Hematopoietic multipotent progenitor cell treated with erythropoietin and hydrocortisone succinate and interleukin-3 and kit ligand, for 15 days (in vitro differentiated cells): ENCODE results near the gene CYP27B1.
"Not testable (repeated sequence)": the region's sequence is repeated elsewhere in the genome, so short reads cannot be mapped to it uniquely, and the experiment has no call there.

ENCODE experiments used
- DNase-seq: peaks from one replicate; pipeline ENCODE4 v3.0.0-alpha.2; 2015; ENCODE audit warnings: low spot score

CYP27B1 gene

DNA sequence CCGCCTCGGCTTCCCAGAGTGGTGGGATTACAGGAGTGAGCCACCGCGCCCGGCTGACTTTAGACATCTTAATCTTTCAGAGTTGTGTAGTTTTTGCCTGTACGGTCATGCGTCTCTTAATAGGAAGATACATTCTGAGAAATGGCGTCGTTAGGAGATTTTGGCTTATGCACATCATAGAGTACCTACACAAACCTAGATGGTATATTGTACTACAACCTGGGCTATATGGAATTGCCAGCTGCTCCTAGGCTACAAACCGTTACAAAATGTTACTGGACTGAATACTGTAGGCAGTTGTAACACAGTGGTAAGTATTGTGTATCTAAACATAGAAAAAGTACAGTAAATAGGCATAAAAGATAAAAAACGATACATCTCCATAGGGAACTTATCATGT, 17.0 kb upstream of the CYP27B1 start:
- DNase-seq: no peak

DNA sequence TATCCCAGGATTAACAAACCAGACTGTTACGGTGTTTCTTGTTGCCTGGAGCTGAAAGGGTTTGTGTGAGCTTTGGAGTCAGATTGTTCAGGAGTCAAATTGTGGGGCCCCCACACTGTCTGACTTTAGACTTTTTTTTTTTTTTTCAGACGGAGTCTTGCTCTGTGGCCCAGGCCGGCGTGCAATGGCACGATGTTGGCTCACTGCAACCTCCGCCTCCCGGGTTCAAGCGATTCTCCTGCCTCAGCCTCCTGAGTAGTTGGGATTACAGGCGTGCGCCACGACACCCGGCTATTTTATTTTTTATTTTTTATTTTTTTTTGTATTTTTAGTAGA, 16.6 kb upstream of the CYP27B1 start:
- DNase-seq: no peak

DNA sequence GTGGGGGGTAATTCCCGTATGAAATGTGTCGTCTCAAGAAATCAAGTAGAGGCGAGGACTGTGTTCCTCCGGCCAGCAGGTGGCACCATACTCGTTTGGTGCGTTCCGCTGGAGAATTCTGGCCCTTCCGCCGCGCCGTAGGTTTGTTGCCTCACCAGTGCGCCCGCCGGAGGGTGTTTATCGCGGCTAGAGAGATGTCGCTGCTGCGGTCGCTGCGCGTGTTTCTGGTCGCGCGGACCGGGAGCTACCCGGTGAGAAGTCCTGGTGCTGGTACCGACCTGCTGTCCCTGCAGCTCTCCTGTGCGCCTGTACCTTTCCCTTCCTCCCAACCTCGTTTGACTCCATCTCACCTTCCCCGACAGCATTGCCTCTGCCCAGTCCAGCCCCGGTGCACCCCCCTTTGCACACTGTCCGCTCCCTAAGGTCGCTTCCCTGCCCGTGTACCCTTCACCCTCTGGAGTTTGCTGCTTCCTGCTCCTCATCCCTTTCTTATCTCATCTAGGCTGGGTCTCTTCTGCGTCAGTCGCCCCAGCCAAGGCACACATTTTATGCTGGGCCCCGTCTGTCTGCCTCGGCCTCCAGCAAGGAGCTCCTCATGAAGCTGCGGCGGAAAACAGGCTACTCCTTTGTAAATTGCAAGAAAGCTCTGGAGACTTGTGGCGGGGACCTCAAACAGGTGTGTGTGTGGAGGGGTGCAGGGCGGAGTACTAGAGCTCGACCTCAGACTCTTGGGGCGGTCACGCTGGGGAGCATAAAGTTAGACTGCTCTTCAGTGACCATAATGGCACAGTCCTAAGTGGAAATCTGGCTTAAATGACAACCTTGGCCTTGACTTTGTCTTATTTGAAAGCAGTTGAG, 16.0 kb upstream of the CYP27B1 start, which contains the start of gene TSFM:
Gene TSFM, plus strand, starts transcription at position 180 of the 858 bp plus-strand sequence. Its CDS starts 15 bp downstream, at position 195.
- DNase-seq: peak; percentile 96

DNA sequence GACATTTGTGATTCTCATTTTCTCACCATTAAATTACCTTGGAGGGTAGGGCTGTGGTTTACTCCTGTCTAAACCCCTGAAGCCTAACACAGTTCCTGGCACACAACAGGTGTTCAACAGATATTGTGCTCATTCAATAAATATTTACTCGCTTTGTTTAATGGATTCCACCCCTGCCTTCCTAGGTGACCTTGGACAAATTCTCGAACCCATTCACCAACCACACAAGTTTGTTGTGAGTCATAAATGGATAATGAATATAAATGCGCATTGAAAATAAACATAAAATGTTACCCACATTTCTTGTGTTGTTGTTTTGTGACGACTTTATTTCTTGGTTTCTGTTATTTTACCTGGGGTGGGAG, 15.3 kb upstream of the CYP27B1 start:
- DNase-seq: no peak

DNA sequence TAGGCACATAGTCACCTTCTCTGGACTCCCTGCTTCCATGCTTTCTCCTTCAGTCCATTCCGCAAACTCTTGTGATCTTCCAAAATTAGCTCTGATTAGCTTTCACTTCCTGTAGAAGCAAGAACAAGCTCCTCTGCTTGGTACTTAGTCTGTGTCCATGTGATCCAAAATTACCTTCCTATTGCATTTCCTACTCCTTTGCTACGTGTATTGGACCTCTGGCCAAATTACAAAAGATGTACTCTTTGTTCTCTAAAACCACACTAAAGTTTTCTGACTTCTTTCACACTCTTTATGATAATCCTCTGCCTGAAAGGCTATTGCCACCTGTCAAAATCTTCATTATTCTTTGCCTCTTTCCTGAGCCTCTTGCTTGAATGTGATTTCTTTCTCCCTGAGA, 14.9 kb upstream of the CYP27B1 start:
- no peak for DNase-seq

DNA sequence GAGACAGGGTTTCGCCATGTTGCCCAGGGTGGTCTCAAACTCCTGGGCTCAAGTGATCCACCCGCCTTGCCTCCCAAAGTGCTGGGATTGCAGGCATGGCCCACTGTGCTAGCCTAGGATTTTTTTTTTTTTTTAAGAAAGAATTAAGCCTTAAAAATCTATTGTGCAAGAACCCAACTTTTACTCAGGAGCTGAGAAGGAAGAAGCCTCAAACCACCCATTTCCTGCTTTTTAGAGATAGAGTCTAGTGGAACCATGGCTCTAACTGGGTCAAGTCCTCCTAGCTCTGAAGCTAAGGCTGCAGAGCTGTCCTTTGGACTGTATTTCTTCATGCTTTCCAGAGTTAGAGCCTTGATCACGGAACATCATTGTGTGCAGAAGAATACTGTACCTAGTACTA, 14.4 kb upstream of the CYP27B1 start:
- DNase-seq: no peak

DNA sequence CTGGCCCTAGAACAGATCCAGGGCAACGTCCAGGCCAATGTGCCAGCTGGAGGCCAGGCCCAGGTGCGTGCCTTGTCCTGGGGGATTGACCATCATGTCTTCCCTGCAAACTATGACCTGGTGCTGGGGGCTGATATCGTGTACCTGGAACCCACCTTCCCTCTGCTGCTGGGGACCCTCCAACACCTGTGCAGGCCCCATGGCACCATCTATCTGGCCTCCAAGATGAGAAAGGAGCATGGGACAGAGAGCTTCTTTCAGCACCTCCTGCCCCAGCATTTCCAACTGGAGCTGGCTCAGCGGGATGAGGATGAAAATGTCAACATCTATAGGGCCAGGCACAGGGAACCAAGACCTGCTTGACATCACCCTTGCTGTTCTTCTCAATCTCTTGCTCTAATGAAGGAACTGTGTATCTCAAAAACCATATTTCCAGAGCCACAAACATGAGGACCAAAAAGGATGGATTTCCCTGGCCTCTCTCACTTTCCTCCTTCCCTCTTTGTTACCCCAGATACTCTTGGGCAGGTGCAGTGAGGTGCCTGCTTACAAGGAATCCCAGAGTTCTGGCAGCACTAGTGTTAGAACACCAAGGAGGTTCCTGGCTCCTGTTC, 13.5 kb upstream of the CYP27B1 start:
- DNase-seq: no peak

DNA sequence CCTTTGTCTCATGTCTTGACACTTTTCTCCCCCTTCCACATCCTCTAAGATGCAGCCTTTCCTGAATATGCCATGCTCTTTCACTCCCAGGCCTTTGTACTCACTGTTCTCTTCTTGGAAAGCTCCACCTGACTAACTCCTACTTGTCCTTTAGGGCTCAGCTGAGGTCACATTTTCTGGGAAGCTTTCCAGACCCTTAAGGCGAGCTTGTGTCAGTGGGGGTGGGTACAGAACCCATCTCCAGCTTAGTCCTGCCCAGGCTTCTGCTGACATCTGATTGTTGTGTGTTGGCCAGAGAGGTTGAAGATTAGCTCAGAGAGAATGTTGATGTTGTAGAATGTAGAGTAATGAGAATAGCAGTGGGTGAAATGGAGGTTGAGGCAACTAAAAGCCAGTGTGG, 12.9 kb upstream of the CYP27B1 start:
- no peak for DNase-seq

DNA sequence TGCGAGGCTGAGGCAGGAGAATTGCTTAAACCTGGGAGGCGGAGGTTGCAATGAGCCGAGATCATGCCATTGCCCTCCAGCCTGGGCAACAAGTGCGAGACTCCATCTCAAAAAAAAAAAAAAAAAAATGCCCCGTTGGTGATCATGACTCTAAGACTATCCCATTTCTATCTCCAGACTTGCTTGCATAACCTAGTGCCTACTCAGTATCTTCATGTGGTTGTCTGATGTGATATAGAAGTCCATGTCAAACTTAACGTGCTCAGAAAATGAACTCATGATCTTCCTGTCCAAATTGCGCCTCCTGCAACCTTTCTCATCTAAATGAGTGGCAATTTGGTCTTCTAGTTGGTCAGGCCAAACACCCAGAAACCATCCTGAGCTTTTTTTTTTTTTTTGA, 11.0 kb upstream of the CYP27B1 start:
- no peak for DNase-seq

DNA sequence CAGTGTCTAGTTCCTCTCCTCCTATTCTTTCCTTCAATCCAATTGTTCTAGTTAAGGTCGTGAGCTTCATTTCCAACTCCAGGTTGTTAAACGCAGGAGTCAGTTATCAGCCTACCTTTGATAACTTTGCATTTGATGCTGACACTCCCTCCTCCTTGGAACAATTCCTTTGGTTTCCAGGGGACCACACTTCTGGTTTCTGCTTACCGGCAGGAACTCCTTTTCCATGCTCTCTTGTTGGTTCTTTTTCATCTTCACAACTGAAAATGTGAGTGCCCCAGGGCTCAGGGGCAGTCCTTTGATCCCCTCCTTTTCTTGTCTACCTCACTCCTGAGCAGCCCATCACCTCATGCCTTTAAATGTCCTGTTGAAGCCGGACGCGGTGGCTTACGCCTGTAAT, 10.5 kb upstream of the CYP27B1 start:
- DNase-seq: no peak

DNA sequence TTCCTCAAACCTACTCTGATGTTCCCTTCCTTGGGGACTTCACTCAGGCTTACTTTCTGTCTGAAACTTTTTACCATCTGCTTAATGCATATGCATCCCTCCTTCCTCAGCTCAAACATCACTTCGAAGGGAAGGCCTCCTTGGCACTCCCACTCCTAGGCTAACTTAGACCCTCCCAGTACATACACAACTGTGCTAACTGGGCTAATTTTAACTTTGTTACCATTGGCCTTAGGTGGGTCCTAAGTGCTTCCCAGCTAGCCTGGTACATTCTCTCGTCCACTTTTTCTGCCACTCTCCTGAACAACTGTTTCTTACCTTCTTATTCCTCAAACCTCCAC, 9.3 kb upstream of the CYP27B1 start:
- DNase-seq: no peak

DNA sequence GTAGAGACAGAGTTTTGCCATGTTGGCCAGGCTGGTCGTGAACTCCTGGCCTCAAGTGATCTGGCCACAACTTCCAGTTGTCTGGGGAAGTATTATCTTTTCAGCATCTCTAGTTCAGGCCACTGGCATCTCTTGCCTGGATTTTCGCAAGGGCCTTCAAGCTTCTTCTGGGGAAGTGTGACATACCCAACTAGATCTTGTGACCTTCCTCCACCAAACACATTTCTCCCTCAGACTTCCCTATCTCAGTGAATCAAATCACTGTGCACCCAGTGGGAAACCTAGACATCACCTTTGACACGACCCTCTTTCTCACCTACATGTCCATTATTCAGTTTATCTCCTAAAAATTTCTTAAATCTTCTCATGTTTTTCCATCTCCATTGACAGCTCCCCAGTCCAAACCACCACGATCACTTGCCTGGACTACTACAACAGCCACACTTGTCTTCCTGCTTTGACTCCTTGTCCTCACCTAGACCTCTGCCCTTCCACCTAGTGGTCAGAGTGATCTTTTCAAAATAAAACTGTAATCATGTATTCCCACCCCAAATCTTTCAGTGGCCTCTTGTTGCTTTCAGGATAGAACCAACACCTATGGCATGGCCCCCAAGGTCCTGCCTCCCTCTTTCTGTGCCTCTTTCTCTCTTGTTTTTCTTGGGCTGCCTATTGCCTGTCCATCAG, 8.8 kb upstream of the CYP27B1 start:
- no peak for DNase-seq

DNA sequence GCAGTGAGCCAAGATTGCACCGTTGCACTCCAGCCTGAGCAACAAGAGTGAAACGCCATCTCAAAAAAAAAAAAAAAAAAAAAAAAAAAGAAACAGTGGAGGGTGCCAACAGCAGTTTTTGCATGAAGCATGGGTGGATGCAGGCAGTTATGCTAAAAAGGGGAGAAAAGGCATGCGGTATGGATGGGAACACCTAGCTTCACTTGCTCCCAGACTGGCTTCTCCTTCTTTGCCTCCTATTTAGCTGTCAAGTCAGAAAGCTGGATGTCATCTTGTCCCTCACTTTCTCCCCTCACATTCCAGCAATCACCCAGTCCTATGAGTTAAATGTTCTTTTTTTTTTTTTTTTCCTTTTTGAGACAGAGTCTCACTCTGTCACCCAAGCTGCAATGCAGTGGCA, 8.2 kb upstream of the CYP27B1 start:
- DNase-seq: no peak

DNA sequence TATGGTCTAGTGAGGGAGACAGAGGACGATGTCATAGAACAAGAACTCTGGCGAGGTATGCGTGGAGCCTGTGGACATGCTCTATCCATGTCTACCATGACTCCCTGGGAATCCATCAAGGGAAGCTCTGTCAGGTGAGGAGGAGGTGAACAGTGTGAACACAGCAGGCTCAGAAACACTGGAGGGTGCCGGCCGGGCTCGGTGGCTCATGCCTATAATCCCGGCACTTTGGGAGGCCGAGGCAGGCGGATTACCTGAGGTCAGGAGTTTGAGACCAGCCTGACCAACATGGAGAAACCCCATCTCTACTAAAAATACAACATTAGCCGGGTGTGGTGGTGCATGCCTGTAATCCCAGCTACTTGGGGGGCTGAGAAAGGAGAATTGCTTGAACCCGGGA, 7.8 kb upstream of the CYP27B1 start:
- DNase-seq: not testable (repeated sequence)

DNA sequence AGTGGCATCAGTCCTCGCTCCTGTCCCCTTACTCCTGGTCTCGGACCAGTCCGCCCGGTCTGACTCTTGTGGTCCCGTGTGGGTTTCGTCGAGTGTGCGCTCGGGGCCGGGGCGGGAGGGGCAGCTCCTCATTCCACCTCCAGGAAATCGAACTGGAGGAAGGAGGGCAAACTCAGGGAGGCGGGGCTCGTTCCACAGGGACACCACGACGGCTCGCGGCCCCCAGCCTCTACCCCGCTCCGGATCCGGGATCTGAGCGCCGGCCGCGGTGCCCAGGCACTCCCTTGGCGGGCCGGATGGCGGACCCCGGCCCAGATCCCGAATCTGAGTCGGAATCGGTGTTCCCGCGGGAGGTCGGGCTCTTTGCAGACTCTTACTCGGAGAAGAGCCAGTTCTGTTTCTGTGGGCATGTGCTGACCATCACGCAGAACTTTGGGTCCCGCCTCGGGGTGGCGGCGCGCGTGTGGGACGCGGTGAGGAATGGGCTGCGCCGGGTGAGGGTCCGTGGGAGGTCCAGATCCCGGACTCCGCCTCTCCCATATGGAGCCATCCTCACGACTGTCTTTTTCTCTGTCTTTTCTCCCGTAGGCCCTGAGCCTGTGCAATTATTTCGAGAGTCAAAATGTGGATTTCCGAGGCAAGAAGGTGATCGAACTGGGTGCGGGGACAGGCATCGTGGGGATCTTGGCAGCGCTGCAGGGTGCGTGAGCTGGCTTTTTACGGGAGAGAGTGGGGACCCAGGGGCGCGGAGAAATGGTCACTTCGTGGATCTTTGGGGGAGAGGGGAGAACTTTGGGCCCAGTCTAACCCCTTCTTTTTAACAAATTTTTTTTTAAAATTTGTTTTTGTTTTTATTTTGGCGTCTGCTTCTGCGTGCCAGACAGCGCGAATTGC, 5.8 kb upstream of the CYP27B1 start, which contains the start of gene EEF1AKMT3:
Gene EEF1AKMT3, plus strand, starts transcription at position 186 of the 894 bp plus-strand sequence. Its CDS starts 111 bp downstream, at position 297.
- DNase-seq: no peak

DNA sequence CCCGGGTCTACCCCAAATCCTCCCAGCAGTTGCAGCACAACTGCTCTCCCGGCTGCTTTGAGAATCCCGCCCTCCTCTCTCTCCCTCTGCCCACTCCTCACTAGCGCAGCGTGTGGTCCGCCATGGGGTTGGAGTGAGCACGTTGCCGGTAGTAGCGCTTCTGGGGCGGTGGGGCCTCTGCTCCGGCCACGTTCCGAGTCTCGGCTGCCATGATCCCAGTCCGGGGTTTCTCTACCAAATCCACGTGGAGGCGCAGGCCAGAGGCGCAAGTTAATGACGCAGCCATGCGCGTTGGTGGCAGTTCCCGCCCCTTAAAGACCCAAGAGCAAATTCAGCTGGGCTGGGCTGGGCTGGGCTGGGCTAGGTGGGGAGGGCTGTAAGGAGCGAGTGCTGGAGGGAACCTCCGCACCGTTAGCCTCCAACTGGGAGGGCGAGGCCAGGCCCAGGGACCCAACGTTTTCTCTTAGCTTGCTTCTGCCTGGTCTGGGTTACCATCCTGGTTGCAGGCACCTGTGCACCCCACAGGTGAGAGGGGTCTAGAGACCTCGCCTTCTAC, 5.1 kb upstream of the CYP27B1 start, which contains the start of gene METTL1:
Gene METTL1, minus strand, starts transcription at position 233 of the 556 bp plus-strand sequence. Its CDS starts 22 bp downstream, at position 211.
- peak; percentile 88 for DNase-seq

DNA sequence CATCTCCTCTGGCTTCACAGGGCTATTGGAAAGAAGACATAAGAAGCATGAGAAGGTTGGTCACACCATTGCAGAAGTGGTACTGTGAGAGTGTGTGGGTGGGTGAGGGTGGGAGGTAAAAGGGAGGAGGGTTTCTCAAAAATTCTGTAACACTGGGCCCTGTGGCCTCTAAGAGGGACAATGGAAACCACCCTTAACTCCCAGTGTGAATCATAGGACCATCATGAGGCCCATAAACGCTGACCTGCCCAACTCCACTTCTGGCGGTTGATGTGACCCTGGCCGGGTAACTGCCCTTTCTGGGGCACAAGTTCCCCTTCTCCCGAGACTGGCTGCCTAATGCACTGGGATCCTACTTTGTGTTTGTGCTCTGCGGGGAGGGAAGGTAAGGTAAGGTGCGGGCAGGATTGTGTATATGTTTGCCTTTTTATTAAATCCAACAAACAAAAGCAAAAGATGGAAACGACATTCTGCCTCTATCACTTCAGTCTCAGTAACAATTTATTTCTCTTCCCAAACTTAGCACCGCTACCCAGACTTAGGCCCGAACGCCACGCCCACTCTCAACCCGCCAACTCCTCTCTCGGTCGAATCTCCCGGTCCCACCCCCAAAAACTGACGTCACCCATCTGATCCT, 4.5 kb upstream of the CYP27B1 start:
- peak; percentile 80 for DNase-seq

DNA sequence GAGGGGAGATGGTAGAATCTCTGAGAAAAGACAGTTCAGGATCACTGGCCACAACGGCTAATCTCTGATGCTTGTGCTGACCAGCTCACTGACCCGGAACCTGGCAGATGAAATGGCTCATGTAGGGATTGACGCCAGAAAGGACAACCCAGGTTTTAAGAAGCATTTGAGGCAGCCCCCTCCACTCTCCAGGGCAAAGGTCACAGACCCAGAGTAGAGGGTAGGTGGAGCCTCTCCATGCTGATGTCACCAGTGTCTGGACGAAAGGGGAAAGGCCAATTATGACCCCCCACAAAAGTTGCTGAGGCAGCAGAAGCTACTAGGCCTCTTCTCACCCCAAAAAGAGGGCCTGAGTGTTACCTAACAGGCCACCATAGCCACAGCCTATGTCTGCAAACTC, 3.9 kb upstream of the CYP27B1 start:
- DNase-seq: no peak

DNA sequence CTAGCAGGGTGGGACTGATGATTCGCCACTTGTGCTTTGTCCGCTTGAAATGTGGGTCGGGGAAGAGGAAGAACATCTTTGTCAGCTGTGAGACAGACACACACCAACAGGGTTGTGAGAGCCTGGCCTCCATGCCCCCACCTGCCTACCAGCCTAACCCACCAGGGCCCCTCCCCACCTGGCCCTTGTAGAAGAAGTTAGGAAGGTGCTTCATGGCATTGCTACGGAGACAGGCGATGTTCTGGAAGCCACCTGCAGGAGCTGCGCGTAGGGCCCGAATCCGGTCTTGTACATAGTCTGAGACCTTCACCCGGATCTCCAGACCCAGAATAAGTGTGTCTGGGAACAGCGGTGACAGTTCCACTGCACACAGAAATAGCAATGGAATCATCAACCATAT, 2.7 kb upstream of the CYP27B1 start:
- DNase-seq: no peak

DNA sequence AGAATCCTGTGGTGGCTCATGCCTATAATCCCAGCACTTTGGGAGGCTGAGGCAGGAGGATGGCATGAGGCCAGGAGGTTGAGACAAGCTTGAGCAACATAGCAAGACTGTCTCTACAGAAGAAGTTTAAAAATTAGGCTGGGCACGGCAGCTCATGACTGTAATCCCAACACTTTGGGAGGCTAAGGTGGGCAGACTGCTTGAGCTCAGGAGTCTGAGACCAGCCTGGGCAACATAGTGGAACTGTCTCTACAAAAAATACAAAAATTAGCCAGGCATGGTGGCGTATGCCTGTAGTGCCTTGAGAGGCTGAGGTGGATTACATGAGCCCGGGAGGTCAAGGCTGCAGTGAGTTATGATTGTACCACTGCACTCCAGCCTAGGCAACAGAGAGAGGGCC, 998 bp upstream of the CYP27B1 start:
- no peak for DNase-seq

DNA sequence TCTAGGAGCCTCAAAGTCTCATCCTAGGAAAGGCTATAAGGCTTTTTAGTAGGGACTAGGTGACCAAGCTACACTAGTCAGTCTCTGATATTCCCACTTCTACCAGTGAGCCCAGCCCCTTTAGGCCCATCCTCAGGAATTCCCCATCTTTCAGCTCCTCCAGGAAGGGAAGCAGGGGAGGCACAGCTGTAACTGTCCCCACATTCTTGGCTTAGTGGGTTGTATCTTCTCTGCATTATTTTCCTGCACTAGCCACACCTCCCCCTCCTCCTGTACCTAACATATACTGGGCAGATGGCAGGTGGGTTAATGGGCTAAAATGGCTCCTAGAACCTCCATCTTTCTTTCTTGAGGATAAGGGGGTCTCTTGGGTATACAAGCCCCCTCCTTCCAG, 424 bp upstream of the CYP27B1 start:
- DNase-seq: no peak
